Panc1 (cell line): ENCODE results near the gene TCF20. TPM values are rescaled to one million over a fixed set of nuclear protein-coding genes. Genes with fewer than 3 reads are reported as not detected.

Experiments used
- ATAC-seq: fragments of 200-7000 bp; cut with Tn5 transposase; 2 replicates; pipeline ENCODE4 v1.9.1; 2020; ENCODE audit warnings: mild to moderate bottlenecking, moderate library complexity
- BruUV-seq: library from RNA; stranded (reverse); fragments of 400-500 nt; replicated peaks from 2 replicates; lab custom pipeline; 2021; lab: Mats Ljungman, UMichigan
- CTCF ChIA-PET: fragments of 300-600 bp; sonication (Branson Sonifier 250); formaldehyde crosslinking; loops from one replicate; lab custom pipeline; 2022; ENCODE audit warnings: antibody characterized with exemption; lab: Charles Lee
- POLR2A ChIA-PET: fragments of 300-600 bp; sonication (Branson Sonifier 250); formaldehyde crosslinking; loops from one replicate; lab custom pipeline; 2022; ENCODE audit warnings: antibody characterized with exemption; lab: Charles Lee
- DNase-seq: peaks from one replicate; pipeline ENCODE4 v3.0.0-alpha.2; 2010; ENCODE audit warnings: low read depth, low spot score
- H3K27ac ChIP-seq: 2 replicates; pipeline ENCODE4 v1.5.1; 2011; ENCODE audit warnings: mild to moderate bottlenecking, low read length, inconsistent platforms
- H3K27me3 ChIP-seq: fragments of 200-500 bp; sonication (Bioruptor generic); 2 replicates; pipeline ENCODE4 v1.6.0; 2014; ENCODE audit warnings: low read length, inconsistent platforms; ENCODE audit not compliant: control insufficient read depth, insufficient read depth
- H3K36me3 ChIP-seq: fragments of 200-500 bp; sonication (Bioruptor generic); 2 replicates; pipeline ENCODE4 v1.5.1; 2014; ENCODE audit warnings: inconsistent platforms, mild to moderate bottlenecking, low read length, moderate library complexity; ENCODE audit not compliant: control insufficient read depth, insufficient read depth
- H3K4me1 ChIP-seq: 2 replicates; pipeline ENCODE4 v1.5.1; 2011; ENCODE audit warnings: inconsistent platforms, mild to moderate bottlenecking, low read length, moderate library complexity; ENCODE audit not compliant: control insufficient read depth, insufficient read depth
- H3K4me3 ChIP-seq, 2 experiments: 2 replicates each; pipeline ENCODE4 v1.5.1; 2011 to 2012; ENCODE audit warnings: low read depth in 2 of 2, low read length in 2 of 2, mild to moderate bottlenecking in 2 of 2, inconsistent platforms in 1 of 2, moderate library complexity in 1 of 2
- H3K9me3 ChIP-seq: fragments of 200-500 bp; sonication (Bioruptor generic); 2 replicates; pipeline ENCODE4 v1.5.1; 2014; ENCODE audit warnings: low read depth, mild to moderate bottlenecking, inconsistent platforms, low read length, moderate library complexity; ENCODE audit not compliant: control insufficient read depth, insufficient read depth
- CTCF ChIP-seq: fragments of 450-650 bp; IDR thresholded peaks from 2 replicates; pipeline ENCODE4 v1.5.1; 2017; ENCODE audit warnings: mild to moderate bottlenecking
- POLR2AphosphoS5 ChIP-seq: IDR thresholded peaks from 2 replicates; pipeline ENCODE4 v1.6.1; 2012; ENCODE audit warnings: mild to moderate bottlenecking, low read depth, low read length, moderate library complexity
- REST ChIP-seq, 2 experiments: IDR thresholded peaks; 2 replicates each; pipeline ENCODE4 v1.6.1; 2011 to 2012; ENCODE audit warnings: low read depth in 2 of 2, control low read depth in 1 of 2, low read length in 1 of 2, mild to moderate bottlenecking in 1 of 2, moderate library complexity in 1 of 2; ENCODE audit not compliant: insufficient read depth in 1 of 2
- SIN3A ChIP-seq: IDR thresholded peaks from 2 replicates; pipeline ENCODE4 v1.6.1; 2012; ENCODE audit warnings: low read depth, mild to moderate bottlenecking, low read length, moderate library complexity, borderline replicate concordance; ENCODE audit not compliant: insufficient read depth
- TCF7L2 ChIP-seq: IDR thresholded peaks from 2 replicates; pipeline ENCODE4 v1.6.1; 2011; ENCODE audit warnings: mild to moderate bottlenecking, low read depth, low read length, inconsistent platforms
- in situ Hi-C: cut with HindIII; loops from 2 replicates; pipeline ENCODE4 v1.10.0; 2016; ENCODE audit warnings: low sequenced_read_pairs, low pct_unique_long_range_greater_than_20kb
- intact Hi-C: fragments of 100-400 bp; cut with micrococcal nuclease; formaldehyde crosslinking; loops from one replicate; pipeline ENCODE4 v1.10.0; 2022; ENCODE audit not compliant: unreplicated experiment
- total RNA-seq: library from RNA; stranded (reverse); gene quantifications from one replicate; pipeline ENCODE4 v1.2.1, GENCODE V29; 2021; ENCODE audit not compliant: unreplicated experiment

The TCF20 gene
- total RNA-seq, 1 experiment from 2014 or later: 79.8 TPM

- no peak overlapping the region for H3K4me3 ChIP-seq
- ChIA-PET POLR2A (interaction anchor here (0.7 kb wide), 1 partner anchor 988 kb away, joined by 3 read pairs; no protein-coding TSS in a partner anchor), CTCF (no interaction called here)
- H3K9me3 ChIP-seq: no peaks in the 10 kb centered on the region
- intact Hi-C loops: no loop called here
- BruUV-seq: no TSS peak
- in situ Hi-C loops: no loop called here
- no peaks in the 10 kb centered on the region for H3K27me3 ChIP-seq
- TF ChIP-seq REST (IDR thresholded peaks at IDR 0.05; ENCODE audit: insufficient read depth in 1 of 2, low read depth in 2 of 2, low read length in 1 of 2): no peak
- no peak for TF ChIP-seq POLR2AphosphoS5
- no peak for TF ChIP-seq CTCF
- TF ChIP-seq TCF7L2: no peak
- no peak for TF ChIP-seq SIN3A
- H3K4me1 ChIP-seq: peaks cover 14% of the 10 kb centered on the region
- no peaks in the 10 kb centered on the region for H3K36me3 ChIP-seq
- DNase-seq: no peak
- ATAC-seq: no peak
- H3K27ac ChIP-seq: no peak overlapping the region
These were observed 29.3 kb upstream of the TCF20 start for GRCh38 chr22:42299586-42300258.

- Histone ChIP-seq H3K36me3 (no peaks in the 10 kb centered on the region), H3K4me1 (peaks cover 10% of the 10 kb centered on the region), H3K4me3 (no peak overlapping the region), H3K27ac (no peak overlapping the region), H3K27me3 (no peaks in the 10 kb centered on the region), H3K9me3 (no peaks in the 10 kb centered on the region)
- in situ Hi-C loops: no loop called here
- intact Hi-C loops: no loop called here
- ChIA-PET CTCF (no interaction called here), POLR2A (no interaction called here)
- BruUV-seq: no TSS peak
- no peak for TF ChIP-seq SIN3A
- TF ChIP-seq REST (IDR thresholded peaks at IDR 0.05; ENCODE audit: insufficient read depth in 1 of 2, low read depth in 2 of 2, low read length in 1 of 2): no peak
- no peak for TF ChIP-seq CTCF
- no peak for TF ChIP-seq TCF7L2
- TF ChIP-seq POLR2AphosphoS5: no peak
- no peak for DNase-seq
- no peak for ATAC-seq
These were observed 28.3 kb upstream of the TCF20 start for GRCh38 chr22:42298746-42299145.
